Hepatocyte (in vitro differentiated cells): ENCODE measurements around the gene TMED4.

ENCODE experiments used
- CTCF ChIP-seq: fragments of 200-600 bp; sonication (generic); IDR thresholded peaks from 2 replicates; pipeline ENCODE4 v1.5.1; 2016; ENCODE audit warnings: antibody characterized with exemption, mild to moderate bottlenecking; ENCODE audit not compliant: poor library complexity
- EZH2 ChIP-seq: fragments of 200-600 bp; sonication (generic); IDR thresholded peaks from 2 replicates; pipeline ENCODE4 v1.6.1; 2016; ENCODE audit warnings: antibody characterized with exemption, mild to moderate bottlenecking, borderline replicate concordance
- EZH2phosphoT487 ChIP-seq: fragments of 200-600 bp; sonication (generic); IDR thresholded peaks from one replicate; pipeline ENCODE4 v1.6.1; 2018; ENCODE audit warnings: antibody characterized with exemption, mild to moderate bottlenecking, low read depth, moderate library complexity; ENCODE audit not compliant: unreplicated experiment, severe bottlenecking

- TF ChIP-seq CTCF (no peak), EZH2 (no peak), EZH2phosphoT487 (no peak)
Observed at GRCh38 chr7:44567884-44568283, 14.1 kb downstream of the TMED4 start.
